GM23338 (cell line): ENCODE data around the gene DPYSL3. TPM values are rescaled to one million over a fixed set of nuclear protein-coding genes. Genes with fewer than 3 reads are reported as not detected.

Experiments
- ATAC-seq: fragments of 200-7000 bp; cut with Tn5 transposase; 3 replicates; pipeline ENCODE4 v1.9.1; 2020
- DNase-seq: peaks from one replicate; pipeline ENCODE4 v3.0.0-alpha.2; 2015; ENCODE audit warnings: low spot score
- H2AFZ ChIP-seq: fragments of 200-600 bp; sonication (generic); 2 replicates; pipeline ENCODE4 v1.8.0; 2016; ENCODE audit warnings: antibody characterized with exemption, mild to moderate bottlenecking, moderate library complexity
- H3F3A ChIP-seq: fragments of 200-600 bp; sonication (generic); replicated peaks from 2 replicates; pipeline ENCODE4 v1.8.0; 2017; ENCODE audit warnings: antibody characterized with exemption, mixed run types, low read depth
- H3K27ac ChIP-seq: fragments of 200-600 bp; sonication (generic); 2 replicates; pipeline ENCODE4 v1.6.1; 2016; ENCODE audit warnings: low read depth
- H3K27me3 ChIP-seq: fragments of 200-600 bp; sonication (generic); 2 replicates; pipeline ENCODE4 v1.8.0; 2016; ENCODE audit warnings: mild to moderate bottlenecking, mixed run types, moderate library complexity; ENCODE audit not compliant: insufficient read depth
- H3K36me3 ChIP-seq: fragments of 200-600 bp; sonication (generic); 2 replicates; pipeline ENCODE4 v1.8.0; 2016; ENCODE audit warnings: mild to moderate bottlenecking; ENCODE audit not compliant: insufficient read depth
- H3K4me1 ChIP-seq: fragments of 200-600 bp; sonication (generic); 2 replicates; pipeline ENCODE4 v1.8.0; 2016; ENCODE audit warnings: mild to moderate bottlenecking, moderate library complexity; ENCODE audit not compliant: insufficient read depth
- H3K4me2 ChIP-seq: fragments of 200-600 bp; sonication (generic); 2 replicates; pipeline ENCODE4 v1.7.1; 2017; ENCODE audit warnings: mixed run types
- H3K4me3 ChIP-seq: fragments of 200-600 bp; sonication (generic); 2 replicates; pipeline ENCODE4 v1.6.1; 2016; ENCODE audit warnings: mixed run types
- H3K79me2 ChIP-seq: fragments of 200-600 bp; sonication (generic); replicated peaks from 2 replicates; pipeline ENCODE4 v1.8.0; 2017; ENCODE audit warnings: mild to moderate bottlenecking; ENCODE audit not compliant: insufficient read depth
- H3K9me2 ChIP-seq: fragments of 200-600 bp; sonication (generic); 2 replicates; pipeline ENCODE4 v1.8.0; 2017; ENCODE audit not compliant: insufficient read depth
- H4K20me1 ChIP-seq: fragments of 200-600 bp; sonication (generic); replicated peaks from 2 replicates; pipeline ENCODE4 v1.8.0; 2017; ENCODE audit warnings: mild to moderate bottlenecking; ENCODE audit not compliant: insufficient read depth
- H3K27ac Mint-ChIP-seq: 2 replicates; pipeline ENCODE4 v1.8.0; 2020; ENCODE audit warnings: inconsistent platforms, mild to moderate bottlenecking, moderate library complexity, mixed read lengths
- H3K27me3 Mint-ChIP-seq: 3 replicates; pipeline ENCODE4 v1.8.0; 2022; ENCODE audit warnings: low read depth, mild to moderate bottlenecking, moderate library complexity, mixed read lengths, inconsistent platforms; ENCODE audit not compliant: insufficient read depth, poor library complexity
- H3K36me3 Mint-ChIP-seq: 3 replicates; pipeline ENCODE4 v1.8.0; 2021; ENCODE audit warnings: low read depth, mild to moderate bottlenecking, inconsistent platforms, moderate library complexity, mixed read lengths
- H3K4me1 Mint-ChIP-seq: 3 replicates; pipeline ENCODE4 v1.8.0; 2020; ENCODE audit warnings: mild to moderate bottlenecking, inconsistent platforms, mixed read lengths
- H3K4me3 Mint-ChIP-seq: 3 replicates; pipeline ENCODE4 v1.8.0; 2021; ENCODE audit warnings: moderate library complexity, mild to moderate bottlenecking, inconsistent platforms, mixed read lengths
- H3K9me3 Mint-ChIP-seq: 3 replicates; pipeline ENCODE4 v1.8.0; 2020; ENCODE audit warnings: moderate library complexity, mild to moderate bottlenecking, inconsistent platforms, mixed read lengths
- CREB1 ChIP-seq: fragments of 250-450 bp; sonication (Bioruptor Pico); IDR thresholded peaks from 2 replicates; pipeline ENCODE4 v1.5.0; 2020; ENCODE audit warnings: low read depth, mild to moderate bottlenecking, moderate library complexity
- CTCF ChIP-seq, 2 experiments: fragments of 200-600 bp in 1 of 2; sonication (generic) in 1 of 2; conservative IDR thresholded peaks; 2 replicates each; pipeline versions ENCODE4 v1.5.1 to v1.6.1; 2016 to 2017; ENCODE audit warnings: antibody characterized with exemption in 2 of 2, low read depth in 2 of 2, mild to moderate bottlenecking in 2 of 2, moderate library complexity in 1 of 2
- ETS1 ChIP-seq: IDR thresholded peaks from 2 replicates; pipeline ENCODE4 v1.6.1; 2016; ENCODE audit warnings: antibody characterized with exemption
- EZH2 ChIP-seq: fragments of 200-600 bp; sonication (generic); IDR thresholded peaks from one replicate; pipeline ENCODE4 v1.8.0; 2017; ENCODE audit warnings: antibody characterized with exemption, mild to moderate bottlenecking, low read depth; ENCODE audit not compliant: unreplicated experiment
- EZH2phosphoT487 ChIP-seq: fragments of 200-600 bp; sonication (generic); IDR thresholded peaks from one replicate; pipeline ENCODE4 v1.8.1; 2018; ENCODE audit warnings: antibody characterized with exemption; ENCODE audit not compliant: unreplicated experiment
- JUNB ChIP-seq: IDR thresholded peaks from one replicate; pipeline ENCODE4 v1.6.1; 2016; ENCODE audit warnings: antibody characterized with exemption; ENCODE audit not compliant: unreplicated experiment
- NANOG ChIP-seq: IDR thresholded peaks from 2 replicates; pipeline ENCODE4 v1.6.1; 2016; ENCODE audit warnings: antibody characterized with exemption, borderline replicate concordance
- POLR2AphosphoS5 ChIP-seq: IDR thresholded peaks from 2 replicates; pipeline ENCODE4 v1.6.1; 2016; ENCODE audit warnings: antibody characterized with exemption, low read depth
- REST ChIP-seq: IDR thresholded peaks from one replicate; pipeline ENCODE4 v1.6.1; 2018; ENCODE audit warnings: antibody characterized with exemption; ENCODE audit not compliant: unreplicated experiment
- STAT1 ChIP-seq: IDR thresholded peaks from one replicate; pipeline ENCODE4 v1.6.1; 2016; ENCODE audit warnings: antibody characterized with exemption; ENCODE audit not compliant: unreplicated experiment
- ZNF114 ChIP-seq: fragments of 250-450 bp; sonication (Bioruptor Pico); IDR thresholded peaks from 2 replicates; pipeline ENCODE4 v1.5.0; 2020; ENCODE audit warnings: mild to moderate bottlenecking, moderate library complexity
- ZNF331 ChIP-seq: fragments of 250-450 bp; sonication (Bioruptor Pico); IDR thresholded peaks from 2 replicates; pipeline ENCODE4 v1.5.0; 2020; ENCODE audit warnings: low read depth, mild to moderate bottlenecking, moderate library complexity
- ZNF462 ChIP-seq: fragments of 250-450 bp; sonication (Bioruptor Pico); IDR thresholded peaks from 2 replicates; pipeline ENCODE4 v1.5.0; 2020; ENCODE audit warnings: mild to moderate bottlenecking, moderate library complexity
- polyA plus RNA-seq: library from polyadenylated mRNA; unstranded; fragments of >200 nt; fragmentation: Nextera tagmentation; extraction: Ambion mirVana; gene quantifications from 2 replicates; pipeline ENCODE4 v1.2.1, GENCODE V29; 2016
- total RNA-seq: library from RNA; depleted of rRNA; stranded (reverse); fragments of >200 nt; shearing (Covaris generic); gene quantifications from 2 replicates; pipeline ENCODE4 v1.2.3, GENCODE V29; 2014

DPYSL3 gene
- total and polyA plus RNA-seq, 2 experiments from 2014 or later: 97.6 to 455 TPM

GRCh38 chr5:147555176-147555575 lies 45.3 kb upstream of the DPYSL3 start:
- no peak overlapping the region for H3K4me3 ChIP-seq
- peaks cover 40% of the 10 kb centered on the region for H3K4me1 Mint-ChIP-seq
- H3K4me3 Mint-ChIP-seq: no peak overlapping the region
- H2AFZ ChIP-seq: 0 out of 2 replicates have a peak overlapping the region, but pooled peaks have one; percentile 5
- H3K9me2 ChIP-seq: peaks cover 3% of the 10 kb centered on the region; the same call in 1 of the 2 replicates
- no peaks in the 10 kb centered on the region; the same call in 2 of the 3 replicates for H3K9me3 Mint-ChIP-seq
- no peak overlapping the region for H3K4me2 ChIP-seq
- no peak overlapping the region for H3K27ac ChIP-seq
- no peaks in the 10 kb centered on the region for H3K36me3 ChIP-seq
- peaks cover 3% of the 10 kb centered on the region; the same call in 1 of the 2 replicates for H3K79me2 ChIP-seq
- DNase-seq (no peak), ATAC-seq (no peak)
- H3K36me3 Mint-ChIP-seq: no peaks in the 10 kb centered on the region; the same call in 1 of the 3 replicates
- peaks cover 38% of the 10 kb centered on the region for H3K4me1 ChIP-seq
- no peaks in the 10 kb centered on the region for H3F3A ChIP-seq
- H3K27me3 ChIP-seq: no peaks in the 10 kb centered on the region
- no peaks in the 10 kb centered on the region for H4K20me1 ChIP-seq
- no peak overlapping the region for H3K27ac Mint-ChIP-seq
- no peak for TF ChIP-seq CTCF (conservative IDR thresholded peaks at IDR 0.05; ENCODE audit: low read depth in 2 of 2)
- TF ChIP-seq ETS1: no peak
- TF ChIP-seq JUNB: no peak
- no peak for TF ChIP-seq ZNF462 (CRISPR knock-in tag)
- no peak for TF ChIP-seq ZNF114 (CRISPR knock-in tag)
- TF ChIP-seq REST: no peak
- no peak for TF ChIP-seq STAT1
- TF ChIP-seq EZH2phosphoT487: no peak
- TF ChIP-seq CREB1 (CRISPR knock-in tag): no peak
- TF ChIP-seq EZH2: no peak
- no peak for TF ChIP-seq NANOG
- TF ChIP-seq POLR2AphosphoS5: no peak
- TF ChIP-seq ZNF331 (CRISPR knock-in tag): no peak
- peaks cover 5% of the 10 kb centered on the region for H3K27me3 Mint-ChIP-seq
